Adipocyte (in vitro differentiated cells): ENCODE results near the gene STARD9.

Source experiments
- DNase-seq: peaks from one replicate; pipeline ENCODE4 v3.0.0-alpha.2; 2015; ENCODE audit warnings: low read depth
- H3K27me3 ChIP-seq: replicated peaks from 2 replicates; pipeline ENCODE4 v1.7.0; 2013; ENCODE audit warnings: mild to moderate bottlenecking, low read length, moderate library complexity; ENCODE audit not compliant: control insufficient read depth, insufficient read depth
- H3K36me3 ChIP-seq: 2 replicates; pipeline ENCODE4 v1.7.0; 2013; ENCODE audit warnings: low read length, mild to moderate bottlenecking, moderate library complexity; ENCODE audit not compliant: control insufficient read depth, insufficient read depth, severe bottlenecking
- H3K4me1 ChIP-seq: 2 replicates; pipeline ENCODE4 v1.7.0; 2013; ENCODE audit warnings: mild to moderate bottlenecking, low read length, moderate library complexity; ENCODE audit not compliant: control insufficient read depth, insufficient read depth
- H3K4me3 ChIP-seq: 2 replicates; pipeline ENCODE4 v1.7.0; 2013; ENCODE audit warnings: mild to moderate bottlenecking, low read length, moderate library complexity
- H3K9ac ChIP-seq: 2 replicates; pipeline ENCODE4 v1.7.0; 2013; ENCODE audit warnings: mild to moderate bottlenecking, low read length, moderate library complexity
- H3K9me3 ChIP-seq: 2 replicates; pipeline ENCODE4 v1.7.0; 2013; ENCODE audit warnings: mild to moderate bottlenecking, low read length, moderate library complexity; ENCODE audit not compliant: control insufficient read depth

Gene STARD9

DNA sequence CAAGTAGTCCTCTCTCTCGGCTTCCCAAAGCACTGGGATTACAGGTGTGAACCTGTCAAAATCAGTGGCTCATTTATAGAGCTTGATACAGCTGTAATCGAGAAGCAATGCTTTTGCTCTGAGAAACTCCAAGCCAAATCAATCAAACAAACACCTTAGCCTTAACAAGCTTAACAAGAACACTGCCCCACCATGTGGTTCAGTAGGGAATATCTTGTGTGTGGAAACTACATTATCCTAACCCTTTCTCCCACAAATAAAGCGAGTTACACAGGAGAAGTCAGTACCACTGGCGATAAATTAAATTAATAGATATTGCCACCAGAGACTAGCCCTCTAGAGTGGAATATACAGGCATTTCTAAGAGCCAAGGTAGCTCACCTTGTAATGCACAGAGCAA is 147.7 kb downstream of the STARD9 start:
- H3K9ac ChIP-seq, result no peak overlapping the region
- peaks cover 66% of the 10 kb centered on the region for H3K36me3 ChIP-seq
- no peaks in the 10 kb centered on the region for H3K9me3 ChIP-seq
- H3K27me3 ChIP-seq, result no peaks in the 10 kb centered on the region
- no peaks in the 10 kb centered on the region for H3K4me1 ChIP-seq
- no peak overlapping the region for H3K4me3 ChIP-seq
- DNase-seq, result no peak

DNA sequence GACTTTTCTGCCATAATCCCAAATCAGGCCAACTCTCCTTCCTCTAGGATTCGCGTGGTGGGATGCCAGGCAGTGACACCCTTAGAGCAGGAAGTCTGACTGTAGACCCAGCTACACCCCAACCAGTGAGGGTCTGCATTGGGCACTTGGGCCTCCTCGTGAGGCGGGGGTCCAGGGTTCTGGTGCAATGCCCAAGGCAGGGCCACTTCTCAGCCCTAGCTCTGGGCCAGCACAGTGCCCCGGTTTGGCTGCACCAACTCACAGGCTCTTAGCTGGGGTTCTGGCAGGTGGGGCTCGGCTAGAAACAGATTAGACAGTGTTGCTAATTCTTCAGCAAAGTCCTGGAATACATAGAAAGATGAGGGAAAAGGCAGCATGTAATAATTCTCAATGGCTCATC is 148.9 kb downstream of the STARD9 start:
- no peaks in the 10 kb centered on the region for H3K27me3 ChIP-seq

DNA sequence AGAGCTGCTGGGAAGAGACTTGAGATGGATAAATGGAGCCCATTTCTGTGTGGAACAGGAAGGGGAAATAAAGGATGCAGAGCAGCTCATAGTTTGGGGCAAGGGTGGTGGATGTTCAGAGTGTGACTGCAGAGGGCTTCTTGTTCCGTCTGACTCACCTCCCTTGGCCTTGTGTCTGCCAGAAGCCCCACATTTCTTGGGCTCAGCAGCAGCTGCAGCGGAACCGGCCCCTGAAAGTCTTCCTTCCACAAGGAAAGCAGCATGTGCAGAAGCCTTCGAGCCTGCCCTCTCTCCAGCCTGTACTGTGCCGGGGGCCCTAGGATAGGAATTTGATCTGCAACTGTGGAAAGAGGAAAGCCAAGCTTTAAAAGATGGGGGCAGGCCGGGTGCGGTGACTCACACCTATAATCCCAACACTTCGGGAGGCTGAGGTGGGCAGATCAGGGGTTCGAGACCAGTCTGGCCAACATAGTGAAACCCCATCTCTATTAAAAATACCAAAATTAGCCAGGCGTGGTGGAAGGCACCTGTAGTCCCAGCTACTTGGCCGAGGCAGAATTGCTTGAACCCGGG is 150.0 kb downstream of the STARD9 start:
- no peaks in the 10 kb centered on the region for H3K4me1 ChIP-seq
- no peak for DNase-seq
- H3K36me3 ChIP-seq, result peaks cover 74% of the 10 kb centered on the region
- H3K9me3 ChIP-seq, result no peaks in the 10 kb centered on the region
- H3K27me3 ChIP-seq, result no peaks in the 10 kb centered on the region
- no peak overlapping the region for H3K4me3 ChIP-seq
- H3K9ac ChIP-seq, result no peak overlapping the region

More for the DNA sequence above, 148.9 kb downstream of the STARD9 start:
- Histone ChIP-seq H3K9ac (no peak overlapping the region), H3K36me3 (peaks cover 77% of the 10 kb centered on the region), H3K9me3 (no peaks in the 10 kb centered on the region), H3K4me1 (no peaks in the 10 kb centered on the region), H3K4me3 (no peak overlapping the region)
- DNase-seq, result no peak

DNA sequence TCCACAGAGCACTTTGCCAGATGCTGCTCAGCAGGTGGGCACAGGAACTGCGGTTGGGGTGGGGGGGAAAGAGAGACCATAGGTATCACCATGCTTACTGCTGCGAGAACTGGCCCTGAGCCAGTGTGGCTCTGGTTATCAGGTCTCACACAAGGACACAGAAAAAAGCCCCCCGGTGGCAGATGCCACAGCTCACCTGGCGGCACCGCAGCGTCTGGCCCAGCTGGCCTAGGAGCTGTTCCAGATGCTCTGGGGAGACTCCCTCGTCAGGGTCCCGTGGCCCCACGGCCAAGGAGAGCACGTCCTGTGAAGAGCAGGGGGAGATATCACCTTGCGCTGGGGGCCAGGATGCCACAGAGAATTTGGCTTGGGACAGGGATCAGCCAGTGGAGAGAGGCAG is 150.7 kb downstream of the STARD9 start:
- H3K36me3 ChIP-seq, result peaks cover 79% of the 10 kb centered on the region
- no peak for DNase-seq
- H3K27me3 ChIP-seq, result no peaks in the 10 kb centered on the region
- no peak overlapping the region for H3K4me3 ChIP-seq
- no peaks in the 10 kb centered on the region for H3K9me3 ChIP-seq
- no peaks in the 10 kb centered on the region for H3K4me1 ChIP-seq
- H3K9ac ChIP-seq, result no peak overlapping the region

DNA sequence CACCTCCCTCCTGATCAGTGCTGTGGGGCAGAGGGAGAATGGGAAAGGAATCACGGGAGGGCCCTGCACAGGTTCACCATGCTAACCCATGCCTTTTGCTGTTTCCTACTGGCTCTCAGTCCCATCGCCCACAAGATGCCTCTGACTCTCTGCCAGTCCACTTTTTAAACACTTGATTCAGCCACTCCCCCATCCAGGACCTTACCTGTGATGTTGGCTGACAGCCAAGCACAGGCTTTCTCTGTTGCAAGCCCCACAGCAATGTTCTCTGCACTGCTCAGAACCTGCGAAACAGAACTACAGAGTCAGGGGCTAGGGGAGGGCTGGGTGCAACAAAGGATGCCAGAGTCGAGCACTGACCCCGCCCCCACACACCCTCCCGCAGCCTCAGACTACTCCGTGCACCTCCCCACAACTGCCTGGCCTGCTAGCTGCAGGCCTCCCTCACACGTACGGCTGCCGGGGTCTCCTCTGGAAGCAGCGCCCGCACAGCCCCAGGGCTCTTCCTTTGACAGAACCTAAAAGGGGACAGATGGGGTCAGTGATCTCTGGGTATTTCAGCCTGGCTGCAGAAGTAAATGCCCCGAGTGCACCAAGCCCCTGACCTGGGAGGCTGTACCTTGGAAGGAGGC is 152.5 kb downstream of the STARD9 start:
- Histone ChIP-seq H3K36me3 (peaks cover 94% of the 10 kb centered on the region), H3K27me3 (no peaks in the 10 kb centered on the region), H3K4me1 (no peaks in the 10 kb centered on the region), H3K9ac (no peak overlapping the region), H3K9me3 (no peaks in the 10 kb centered on the region), H3K4me3 (no peak overlapping the region)
- no peak for DNase-seq

DNA sequence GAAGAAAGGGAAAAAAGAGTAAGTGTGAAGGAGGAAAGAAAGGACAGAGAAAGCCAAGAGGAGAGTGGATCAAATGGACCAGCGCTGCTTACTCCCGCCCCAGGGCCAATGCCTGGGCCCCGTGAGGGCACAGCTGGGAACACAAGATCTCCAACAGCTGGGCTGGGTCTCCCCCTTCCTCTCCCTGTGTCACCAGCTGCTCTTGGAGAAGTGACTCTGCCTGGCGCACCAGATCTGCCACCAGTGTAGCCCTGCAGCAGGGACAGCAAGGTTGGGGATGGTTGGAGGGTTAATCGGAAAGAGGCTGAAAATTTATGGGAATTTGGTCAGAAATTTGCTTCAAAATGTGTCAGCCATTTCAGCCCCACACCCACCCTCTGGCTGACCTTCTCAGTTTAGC is 153.2 kb downstream of the STARD9 start:
- DNase-seq, result no peak
- H3K4me1 ChIP-seq, result no peaks in the 10 kb centered on the region
- H3K36me3 ChIP-seq, result peaks cover 94% of the 10 kb centered on the region
- no peaks in the 10 kb centered on the region for H3K27me3 ChIP-seq
- H3K4me3 ChIP-seq, result no peak overlapping the region
- H3K9me3 ChIP-seq, result no peaks in the 10 kb centered on the region
- no peak overlapping the region for H3K9ac ChIP-seq

DNA sequence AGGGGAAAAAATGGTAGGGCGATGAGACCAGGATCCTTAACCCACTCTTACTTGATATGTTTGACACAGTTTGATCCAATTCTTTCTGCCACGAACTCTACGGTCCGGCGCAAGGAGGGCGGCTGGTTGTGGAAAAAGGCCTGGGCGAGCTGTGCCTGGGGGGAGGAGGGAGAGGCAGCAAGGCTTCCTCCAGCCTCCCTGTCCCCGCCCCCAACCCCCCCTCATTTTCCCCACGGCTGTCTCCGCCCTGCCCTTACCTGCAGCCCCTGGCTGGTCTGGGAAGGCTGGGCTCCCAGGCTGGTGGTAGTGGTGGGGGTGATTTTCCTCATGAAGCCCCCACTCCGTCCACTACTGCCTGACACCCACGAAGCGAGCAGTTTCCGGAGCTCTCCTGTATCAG is 153.6 kb downstream of the STARD9 start:
- no peak overlapping the region for H3K4me3 ChIP-seq
- no peak for DNase-seq
- no peak overlapping the region for H3K9ac ChIP-seq
- no peaks in the 10 kb centered on the region for H3K9me3 ChIP-seq
- H3K27me3 ChIP-seq, result no peaks in the 10 kb centered on the region
- H3K36me3 ChIP-seq, result peaks cover 94% of the 10 kb centered on the region
- no peaks in the 10 kb centered on the region for H3K4me1 ChIP-seq

DNA sequence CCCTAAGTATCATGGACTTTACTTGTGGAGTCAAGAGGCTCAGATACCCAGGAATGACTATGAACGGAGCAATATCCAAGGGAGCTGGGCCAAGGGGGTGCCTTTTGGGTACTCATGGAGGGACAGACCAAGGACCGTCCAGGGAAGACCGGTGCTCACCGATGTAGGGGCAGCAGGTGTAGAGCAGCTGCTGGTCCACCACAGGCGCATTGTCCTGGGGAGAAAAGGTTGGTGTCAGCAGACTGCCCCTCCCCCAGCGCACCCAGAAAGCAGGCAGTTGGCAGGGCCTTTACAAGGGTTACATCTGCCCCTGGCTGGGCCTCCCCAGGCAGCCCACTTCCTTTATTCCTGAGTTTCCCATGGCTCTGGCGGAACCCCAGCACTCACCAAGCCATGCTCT is 154.0 kb downstream of the STARD9 start:
- peaks cover 3% of the 10 kb centered on the region for H3K4me1 ChIP-seq
- no peak overlapping the region for H3K4me3 ChIP-seq
- H3K9ac ChIP-seq, result no peak overlapping the region
- no peaks in the 10 kb centered on the region for H3K9me3 ChIP-seq
- H3K27me3 ChIP-seq, result no peaks in the 10 kb centered on the region
- DNase-seq, result no peak
- peaks cover 94% of the 10 kb centered on the region for H3K36me3 ChIP-seq

DNA sequence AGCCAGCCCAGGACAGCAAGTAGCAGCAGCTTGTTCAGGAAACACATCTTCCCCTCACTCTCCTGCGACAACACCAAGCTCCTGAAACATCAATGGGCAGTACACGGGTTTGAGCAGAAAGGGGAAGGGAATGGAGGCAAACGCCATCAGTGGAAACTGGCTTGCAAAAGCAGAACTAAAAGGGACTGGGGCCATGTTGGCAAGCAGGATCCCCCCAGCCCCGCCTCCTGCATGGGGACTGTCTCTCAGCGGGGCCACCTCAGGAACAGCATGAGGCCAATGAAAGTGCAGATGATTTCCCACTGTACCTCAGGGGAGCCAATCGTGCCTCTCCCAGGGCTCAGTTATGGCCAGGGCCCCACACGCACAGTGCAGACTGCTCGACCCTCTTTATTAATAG is 154.7 kb downstream of the STARD9 start:
- DNase-seq, result no peak
- Histone ChIP-seq H3K4me3 (no peak overlapping the region), H3K36me3 (peaks cover 93% of the 10 kb centered on the region), H3K4me1 (peaks cover 3% of the 10 kb centered on the region), H3K27me3 (no peaks in the 10 kb centered on the region), H3K9me3 (no peaks in the 10 kb centered on the region), H3K9ac (no peak overlapping the region)

DNA sequence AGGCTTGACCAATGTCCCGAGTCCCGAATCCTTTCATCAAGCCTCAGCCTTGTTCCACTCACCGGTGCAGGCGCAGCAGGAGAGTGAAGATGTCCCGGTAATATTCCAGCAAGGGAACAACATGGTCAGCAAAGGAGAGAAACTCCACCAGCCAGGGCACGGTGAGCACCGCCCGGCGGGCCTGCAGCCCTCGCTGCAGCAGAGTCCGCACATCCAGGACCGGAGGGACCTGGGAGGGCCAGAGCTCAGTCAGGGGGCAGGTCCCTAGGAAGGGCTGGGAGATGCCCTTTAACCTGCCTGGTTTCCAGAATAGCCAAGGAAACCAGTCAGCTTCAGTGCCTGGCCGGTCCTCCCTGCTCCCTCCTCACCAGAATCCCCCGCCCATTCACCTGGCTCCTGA is 155.1 kb downstream of the STARD9 start:
- H3K9me3 ChIP-seq, result no peaks in the 10 kb centered on the region
- DNase-seq, result no peak

DNA sequence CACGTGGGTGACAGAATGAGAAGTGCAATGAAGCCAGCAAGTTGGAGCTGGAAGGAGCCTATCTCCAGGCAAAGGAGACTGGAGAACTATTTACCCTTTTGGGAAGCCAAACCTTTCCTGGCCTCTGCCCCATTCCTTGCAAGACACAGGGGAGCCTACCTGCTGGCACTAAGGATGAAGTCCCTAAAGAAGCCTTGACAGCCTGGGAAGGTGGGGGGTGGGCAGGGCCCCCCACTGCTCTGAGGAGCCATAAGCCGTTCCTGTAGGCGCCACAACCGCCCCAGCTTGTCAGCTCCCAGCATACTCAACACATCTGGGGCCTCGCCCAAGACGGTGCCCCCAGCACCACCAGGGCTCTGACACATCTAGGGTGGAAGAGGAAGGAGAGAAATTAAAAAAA is 156.1 kb downstream of the STARD9 start:
- Histone ChIP-seq H3K36me3 (peaks cover 85% of the 10 kb centered on the region), H3K4me3 (no peak overlapping the region), H3K9me3 (no peaks in the 10 kb centered on the region), H3K4me1 (peaks cover 13% of the 10 kb centered on the region), H3K9ac (no peak overlapping the region), H3K27me3 (no peaks in the 10 kb centered on the region)
- no peak for DNase-seq

More for the DNA sequence above, 155.1 kb downstream of the STARD9 start:
- peaks cover 91% of the 10 kb centered on the region for H3K36me3 ChIP-seq
- no peak overlapping the region for H3K4me3 ChIP-seq
- no peak overlapping the region for H3K9ac ChIP-seq
- H3K27me3 ChIP-seq, result no peaks in the 10 kb centered on the region
- peaks cover 6% of the 10 kb centered on the region for H3K4me1 ChIP-seq
